SK-N-SH (cell line): ENCODE measurements around the gene ANXA9. TPM values are rescaled to one million over a fixed set of nuclear protein-coding genes. Genes with fewer than 3 reads are reported as not detected.

ENCODE experiments used
- CTCF ChIA-PET: fragments of 300-600, 350-600 bp; formaldehyde crosslinking; extraction: SDS; loops from one replicate; lab custom pipeline; 2021; lab: Yijun Ruan, JAX
- POLR2A ChIA-PET: fragments of 350-600 bp; sonication (Branson Sonifier 250); formaldehyde crosslinking; extraction: SDS; loops from one replicate; lab custom pipeline; 2020; ENCODE audit warnings: antibody characterized with exemption, inconsistent platforms; lab: Yijun Ruan, JAX
- DNase-seq: peaks from one replicate; pipeline ENCODE4 v3.0.0; 2012
- H2AFZ ChIP-seq: fragments of 200-600 bp; sonication (generic); 2 replicates; pipeline ENCODE4 v1.8.1; 2016; ENCODE audit warnings: antibody characterized with exemption, mild to moderate bottlenecking, low read depth
- H3F3A ChIP-seq: fragments of 200-600 bp; sonication (generic); replicated peaks from 2 replicates; pipeline ENCODE3; 2016; ENCODE audit warnings: antibody characterized with exemption, mild to moderate bottlenecking; ENCODE audit not compliant: insufficient read depth
- H3K27ac ChIP-seq, 2 experiments: fragments of 200-500 bp in 1 of 2; fragments of 200-600 bp in 1 of 2; sonication (Bioruptor generic) in 1 of 2; sonication (generic), shearing (Covaris generic) in 1 of 2; 2 replicates each; pipeline versions ENCODE4 v1.5.1 to v1.6.1; 2014 to 2016; ENCODE audit warnings: low read depth in 2 of 2, inconsistent platforms in 1 of 2, low read length in 1 of 2, mild to moderate bottlenecking in 1 of 2, mixed read lengths in 1 of 2
- H3K27me3 ChIP-seq: fragments of 200-600 bp; sonication (generic), shearing (Covaris generic); 2 replicates; pipeline ENCODE4 v1.6.1; 2016; ENCODE audit warnings: mixed run types; ENCODE audit not compliant: insufficient read depth
- H3K36me3 ChIP-seq, 2 experiments: fragments of 200-500 bp in 1 of 2; fragments of 200-600 bp in 1 of 2; sonication (Bioruptor generic) in 1 of 2; sonication (generic) in 1 of 2; replicated peaks in 1 of 2; 2 replicates each; pipeline versions ENCODE3 to v1.5.1; 2014 to 2016; ENCODE audit warnings: low read length in 1 of 2, mild to moderate bottlenecking in 1 of 2; ENCODE audit not compliant: insufficient read depth in 2 of 2, control insufficient read depth in 1 of 2
- H3K4me1 ChIP-seq, 2 experiments: fragments of 200-500 bp in 1 of 2; fragments of 200-600 bp in 1 of 2; sonication (Bioruptor generic) in 1 of 2; sonication (generic), shearing (Covaris generic) in 1 of 2; 2 replicates each; pipeline versions ENCODE4 v1.5.1 to v1.6.1; 2014 to 2016; ENCODE audit warnings: low read depth in 1 of 2, low read length in 1 of 2, mixed run types in 1 of 2; ENCODE audit not compliant: insufficient read depth in 2 of 2, control insufficient read depth in 1 of 2
- H3K4me2 ChIP-seq: fragments of 200-600 bp; sonication (generic), shearing (Covaris generic); 2 replicates; pipeline ENCODE4 v1.6.1; 2017; ENCODE audit warnings: mixed run types
- H3K4me3 ChIP-seq, 2 experiments: fragments of 200-500 bp in 1 of 2; fragments of 200-600 bp in 1 of 2; sonication (Bioruptor generic) in 1 of 2; sonication (generic), shearing (Covaris generic) in 1 of 2; 2 replicates each; pipeline versions ENCODE4 v1.5.1 to v1.8.1; 2014 to 2016; ENCODE audit warnings: low read depth in 2 of 2, inconsistent platforms in 1 of 2, low read length in 1 of 2, mild to moderate bottlenecking in 1 of 2, mixed read lengths in 1 of 2, moderate library complexity in 1 of 2
- H3K79me2 ChIP-seq: fragments of 200-600 bp; sonication (generic); 2 replicates; pipeline ENCODE4 v1.8.1; 2017; ENCODE audit warnings: mild to moderate bottlenecking; ENCODE audit not compliant: insufficient read depth
- H3K9ac ChIP-seq: fragments of 200-600 bp; sonication (generic); 2 replicates; pipeline ENCODE4 v1.6.1; 2017; ENCODE audit warnings: mixed run types
- H3K9me2 ChIP-seq: fragments of 200-600 bp; sonication (generic); 2 replicates; pipeline ENCODE4 v1.6.1; 2017; ENCODE audit warnings: mixed run types
- H3K9me3 ChIP-seq: fragments of 200-600 bp; sonication (generic); 2 replicates; pipeline ENCODE4 v1.6.1; 2017; ENCODE audit warnings: mixed run types, mild to moderate bottlenecking, moderate library complexity
- H4K20me1 ChIP-seq: fragments of 200-600 bp; sonication (generic); 2 replicates; pipeline ENCODE4 v1.6.1; 2017; ENCODE audit warnings: mild to moderate bottlenecking, mixed run types; ENCODE audit not compliant: insufficient read depth
- CHD2 ChIP-seq: fragments of 150-350 bp; IDR thresholded peaks from 2 replicates; pipeline ENCODE4 v1.6.1; 2018; ENCODE audit warnings: low read length; ENCODE audit not compliant: partially characterized antibody
- ELF1 ChIP-seq: IDR thresholded peaks from 2 replicates; pipeline ENCODE4 v1.4.0; 2012
- EZH2phosphoT487 ChIP-seq: fragments of 200-600 bp; sonication (generic); IDR thresholded peaks from 2 replicates; pipeline ENCODE4 v1.6.1; 2017; ENCODE audit warnings: low read depth, mixed run types, mild to moderate bottlenecking, antibody characterized with exemption, moderate library complexity, borderline replicate concordance
- FOXJ3 ChIP-seq: sonication (generic); formaldehyde crosslinking; IDR thresholded peaks from 2 replicates; pipeline ENCODE4 v1.5.1; 2020; ENCODE audit warnings: mild to moderate bottlenecking, missing genetic modification reagents
- GATA2 ChIP-seq: sonication (generic); formaldehyde crosslinking; IDR thresholded peaks from 2 replicates; pipeline ENCODE4 v1.5.0; 2020; ENCODE audit warnings: mild to moderate bottlenecking, missing genetic modification reagents
- MEF2A ChIP-seq: IDR thresholded peaks from 2 replicates; pipeline ENCODE4 v1.4.0; 2012; ENCODE audit warnings: low read depth, borderline replicate concordance
- MXI1 ChIP-seq: IDR thresholded peaks from 2 replicates; pipeline ENCODE4 v1.6.1; 2012; ENCODE audit warnings: mild to moderate bottlenecking, low read depth, low read length, improper control_type of control experiment
- NFIC ChIP-seq: IDR thresholded peaks from 2 replicates; pipeline ENCODE4 v1.4.0; 2012; ENCODE audit warnings: borderline replicate concordance
- REST ChIP-seq: IDR thresholded peaks from 2 replicates; pipeline ENCODE4 v1.6.1; 2012; ENCODE audit warnings: mild to moderate bottlenecking, low read depth, low read length, moderate library complexity
- RFX5 ChIP-seq: IDR thresholded peaks from 2 replicates; pipeline ENCODE4 v1.6.1; 2012; ENCODE audit warnings: mild to moderate bottlenecking, improper control_type of control experiment, low read length
- RXRA ChIP-seq: IDR thresholded peaks from 2 replicates; pipeline ENCODE4 v1.4.0; 2012; ENCODE audit warnings: low read depth, mild to moderate bottlenecking, borderline replicate concordance
- SIN3A ChIP-seq: IDR thresholded peaks from 2 replicates; pipeline ENCODE4 v1.6.1; 2012; ENCODE audit warnings: low read depth, mild to moderate bottlenecking, low read length, moderate library complexity, borderline replicate concordance
- YY1 ChIP-seq: IDR thresholded peaks from 2 replicates; pipeline ENCODE4 v1.4.0; 2012; ENCODE audit warnings: low read depth, mild to moderate bottlenecking
- WGBS: methylation state at CpG from one replicate; pipeline ENCODE4 v1.1.6; 2017; ENCODE audit warnings: low lambda C conversion rate; 5-methylcytosine and 5-hydroxymethylcytosine counted together
- polyA plus RNA-seq, 3 experiments: library from polyadenylated mRNA; depleted of rRNA; stranded (reverse); fragments of >200 nt; gene quantifications; 2 replicates each; pipeline ENCODE4 v1.2.3, GENCODE V29; 2012

ANXA9 gene
- polyA plus RNA-seq, 1 of the 3 experiments (the other 2 are of a cell fraction), result 0.07 TPM

GRCh38 chr1:151009674-151010345, 27.7 kb downstream of the ANXA9 start:
- POLR2A ChIA-PET, result no interaction called here
- WGBS, result 95% methylated on average over 8 of the region's 8 CpGs

GRCh38 chr1:151010346-151010726, 28.2 kb downstream of the ANXA9 start:
- no peak overlapping the region for H3K9ac ChIP-seq
- CTCF ChIA-PET, result interaction anchor here (1.0 to 2.7 kb wide), 2 partner anchors 14 to 31 kb away, joined by 3 to 13 read pairs; no protein-coding TSS in a partner anchor
- no peak for TF ChIP-seq MEF2A
- TF ChIP-seq REST, result no peak
- no peak for TF ChIP-seq SIN3A
- TF ChIP-seq RFX5, result no peak
- no peak for TF ChIP-seq YY1
- TF ChIP-seq NFIC, result no peak
- TF ChIP-seq GATA2 (CRISPR knock-in tag), result no peak
- no peak for TF ChIP-seq RXRA
- TF ChIP-seq EZH2phosphoT487, result no peak
- no peak for TF ChIP-seq MXI1

More at GRCh38 chr1:151009674-151010345, 27.7 kb downstream of the ANXA9 start:
- peaks cover 6 to 27% of the 10 kb centered on the region in 2 experiments; a peak in 2 of 4 replicates for H3K4me1 ChIP-seq
- TF ChIP-seq FOXJ3 (CRISPR knock-in tag) (no peak), GATA2 (CRISPR knock-in tag) (no peak), CHD2 (no peak), REST (no peak), ELF1 (no peak)
- H3K79me2 ChIP-seq, result peaks cover 24% of the 10 kb centered on the region; the same call in 1 of the 2 replicates
- peaks cover 15% of the 10 kb centered on the region for H3F3A ChIP-seq
- peaks cover 0 to 3% of the 10 kb centered on the region in 2 experiments for H3K36me3 ChIP-seq
- no peaks in the 10 kb centered on the region for H3K27me3 ChIP-seq
- CTCF ChIA-PET, result interaction anchor here (0.6 kb wide), 1 partner anchor 26 kb away, joined by 3 read pairs; no protein-coding TSS in a partner anchor
- no peak overlapping the region for H2AFZ ChIP-seq
- H3K9me3 ChIP-seq, result no peaks in the 10 kb centered on the region
- no peaks in the 10 kb centered on the region for H3K9me2 ChIP-seq
- no peak overlapping the region for H3K27ac ChIP-seq
- peak overlapping the region; percentile 77 to 80; a peak in 2 of 4 replicates for H3K4me3 ChIP-seq
- DNase-seq, result no peak
- H3K4me2 ChIP-seq, result peak overlapping the region; percentile 91
- no peak overlapping the region for H3K9ac ChIP-seq
- H4K20me1 ChIP-seq, result no peaks in the 10 kb centered on the region

More at GRCh38 chr1:151010346-151010726, 28.2 kb downstream of the ANXA9 start:
- peaks cover 15% of the 10 kb centered on the region for H3F3A ChIP-seq
- H3K36me3 ChIP-seq, result peaks cover 0 to 3% of the 10 kb centered on the region in 2 experiments
- 86% methylated on average over 3 of the region's 3 CpGs for WGBS
- POLR2A ChIA-PET, result no interaction called here
- peaks cover 21% of the 10 kb centered on the region; the same call in 1 of the 2 replicates for H3K79me2 ChIP-seq
- no peak for DNase-seq
- no peak overlapping the region for H3K27ac ChIP-seq
- no peak overlapping the region for H2AFZ ChIP-seq
- H3K4me3 ChIP-seq, result no peak overlapping the region
- H3K9me3 ChIP-seq, result no peaks in the 10 kb centered on the region
- no peaks in the 10 kb centered on the region for H3K27me3 ChIP-seq
- no peaks in the 10 kb centered on the region for H3K9me2 ChIP-seq
- H4K20me1 ChIP-seq, result no peaks in the 10 kb centered on the region
- peaks cover 6 to 27% of the 10 kb centered on the region in 2 experiments; a peak in 2 of 4 replicates for H3K4me1 ChIP-seq
- H3K4me2 ChIP-seq, result no peak overlapping the region
